K562 (cell line): ENCODE measurements around the gene LANCL3. TPM values are rescaled to one million over a fixed set of nuclear protein-coding genes. Genes with fewer than 3 reads are reported as not detected.

ENCODE experiments used
- ATAC-seq: fragments of 200-7000 bp; cut with Tn5 transposase; 3 replicates; pipeline ENCODE4 v1.9.1; 2020; ENCODE audit warnings: moderate library complexity
- BruUV-seq: library from RNA; stranded (reverse); fragments of 400-500 nt; replicated peaks from 2 replicates; lab custom pipeline; 2021; lab: Mats Ljungman, UMichigan
- CTCF ChIA-PET: fragments of 300-600 bp; formaldehyde crosslinking; extraction: SDS; loops from one replicate; lab custom pipeline; 2021; ENCODE audit warnings: low intra/inter-chr PET ratio; lab: Yijun Ruan, JAX
- POLR2A ChIA-PET: fragments of 300-600, 350-650 bp; sonication (Branson Sonifier 250); formaldehyde crosslinking; extraction: SDS; loops from one replicate; lab custom pipeline; 2021; ENCODE audit warnings: antibody characterized with exemption, inconsistent platforms; lab: Yijun Ruan, JAX
- DNase-seq, 4 experiments: peaks; one replicate each; pipeline versions ENCODE4 v3.0.0 to v3.0.0-alpha.2; 2011 to 2018; ENCODE audit warnings: low spot score in 3 of 4, mixed read lengths in 3 of 4; ENCODE audit errors: extremely low read depth in 1 of 4
- FAIRE-seq: peaks from 2 replicates; lab custom pipeline; 2011; peaks lifted over from hg19 to GRCh38; lab: Jason Lieb, UNC
- H2AFZ ChIP-seq: 2 replicates; pipeline ENCODE4 v1.6.0; 2011; ENCODE audit warnings: low read depth, low read length, control low read depth, inconsistent platforms
- H3K27ac ChIP-seq: fragments of 200-600 bp; 3 replicates; pipeline ENCODE4 v1.8.0; 2011; ENCODE audit warnings: low read depth, mild to moderate bottlenecking, control low read depth, inconsistent platforms, low read length, moderate library complexity, mixed read lengths; ENCODE audit errors: extremely low read depth
- H3K27me3 ChIP-seq, 2 experiments: fragments of 300-600 bp in 1 of 2; 2 replicates in 1 of 2; 3 replicates in 1 of 2; pipeline versions ENCODE4 v1.6.0 to v1.8.0; 2011; ENCODE audit warnings: inconsistent platforms in 2 of 2, low read length in 2 of 2, mild to moderate bottlenecking in 1 of 2, mixed read lengths in 1 of 2, moderate library complexity in 1 of 2; ENCODE audit not compliant: control insufficient read depth in 2 of 2, insufficient read depth in 2 of 2
- H3K36me3 ChIP-seq: fragments of 300-600 bp; 3 replicates; pipeline ENCODE4 v1.8.0; 2011; ENCODE audit warnings: mild to moderate bottlenecking, low read length, inconsistent platforms; ENCODE audit not compliant: control insufficient read depth, insufficient read depth
- H3K4me1 ChIP-seq, 2 experiments: fragments of 200-600 bp in 1 of 2; replicated peaks in 1 of 2; 2 replicates in 1 of 2; 3 replicates in 1 of 2; pipeline versions ENCODE4 v1.5.1 to v1.8.0; 2011; ENCODE audit warnings: inconsistent platforms in 2 of 2, low read length in 2 of 2, mild to moderate bottlenecking in 1 of 2, mixed read lengths in 1 of 2, moderate library complexity in 1 of 2; ENCODE audit not compliant: control insufficient read depth in 2 of 2, insufficient read depth in 2 of 2
- H3K4me2 ChIP-seq: 2 replicates; pipeline ENCODE4 v1.6.1; 2011; ENCODE audit warnings: low read length, control low read depth, inconsistent platforms, mixed read lengths; ENCODE audit not compliant: insufficient read depth
- H3K4me3 ChIP-seq: fragments of 200-600 bp; sonication (generic), shearing (Covaris generic); 2 replicates; pipeline ENCODE4 v1.5.1; 2016; ENCODE audit warnings: control low read depth, inconsistent platforms
- H3K79me2 ChIP-seq: fragments of 200-600 bp; 3 replicates; pipeline ENCODE4 v1.8.0; 2011; ENCODE audit warnings: low read length, inconsistent platforms; ENCODE audit not compliant: control insufficient read depth, insufficient read depth
- H3K9ac ChIP-seq, 2 experiments: 2 replicates each; pipeline versions ENCODE4 v1.6.0 to v1.6.1; 2011; ENCODE audit warnings: low read depth in 2 of 2, low read length in 2 of 2, control low read depth in 1 of 2, inconsistent platforms in 1 of 2, mild to moderate bottlenecking in 1 of 2, mixed read lengths in 1 of 2; ENCODE audit not compliant: insufficient read depth in 1 of 2
- H3K9me1 ChIP-seq: one replicate; pipeline ENCODE4 v1.6.0; 2011; ENCODE audit warnings: inconsistent platforms, mild to moderate bottlenecking, low read length, moderate library complexity; ENCODE audit not compliant: control insufficient read depth, insufficient read depth
- H3K9me3 ChIP-seq: replicated peaks from 2 replicates; pipeline ENCODE4 v1.5.1; 2011; ENCODE audit warnings: low read depth, low read length, inconsistent platforms; ENCODE audit not compliant: control insufficient read depth, insufficient read depth
- H4K20me1 ChIP-seq: replicated peaks from 2 replicates; pipeline ENCODE4 v1.6.1; 2011; ENCODE audit warnings: low read length, inconsistent platforms, mixed read lengths; ENCODE audit not compliant: control insufficient read depth, insufficient read depth
- CBFB ChIP-seq: sonication (generic); formaldehyde crosslinking; IDR thresholded peaks from 2 replicates; pipeline ENCODE4 v1.4.0; 2020; ENCODE audit warnings: mild to moderate bottlenecking, missing genetic modification reagents
- CCAR2 ChIP-seq: fragments of 200-400 bp; formaldehyde crosslinking; IDR thresholded peaks from 2 replicates; pipeline ENCODE4 v1.6.1; 2017; ENCODE audit warnings: mild to moderate bottlenecking, low read depth, low read length
- CHAMP1 ChIP-seq: fragments of 450-650 bp; IDR thresholded peaks from 2 replicates; pipeline ENCODE4 v1.6.1; 2016; ENCODE audit warnings: mild to moderate bottlenecking
- ETS2 ChIP-seq: IDR thresholded peaks from 2 replicates; pipeline ENCODE4 v1.6.1; 2016; ENCODE audit warnings: borderline replicate concordance, missing genetic modification characterization, mild to moderate bottlenecking, moderate library complexity, missing compliant biosample characterization; ENCODE audit not compliant: poor library complexity, severe bottlenecking
- HMGXB4 ChIP-seq: sonication (generic); formaldehyde crosslinking; IDR thresholded peaks from 2 replicates; pipeline ENCODE4 v1.8.1; 2023; ENCODE audit warnings: mild to moderate bottlenecking, missing genetic modification reagents
- MTA3 ChIP-seq: fragments of 450-650 bp; formaldehyde crosslinking; IDR thresholded peaks from 2 replicates; pipeline ENCODE4 v1.6.1; 2017; ENCODE audit warnings: mild to moderate bottlenecking, borderline replicate concordance
- NCOA6 ChIP-seq: fragments of 450-650 bp; IDR thresholded peaks from 2 replicates; pipeline ENCODE4 v1.6.1; 2017; ENCODE audit warnings: mild to moderate bottlenecking
- NCOR1 ChIP-seq: fragments of 450-650 bp; IDR thresholded peaks from 2 replicates; pipeline ENCODE4 v1.6.1; 2016; ENCODE audit warnings: mild to moderate bottlenecking, moderate library complexity
- NR2C2 ChIP-seq, 2 experiments: fragments of 200-800 bp in 1 of 2; sonication (Bioruptor generic) in 1 of 2; sonication (generic) in 1 of 2; formaldehyde crosslinking in 1 of 2; IDR thresholded peaks; 2 replicates each; pipeline versions ENCODE4 v1.6.1 to v1.8.0; 2016 to 2022; ENCODE audit warnings: mild to moderate bottlenecking in 1 of 2, missing compliant biosample characterization in 1 of 2, missing genetic modification characterization in 1 of 2, missing genetic modification reagents in 1 of 2
- RBM22 ChIP-seq: fragments of 200-400 bp; formaldehyde crosslinking; IDR thresholded peaks from 2 replicates; pipeline ENCODE4 v1.6.1; 2018; ENCODE audit warnings: low read length, low read depth; ENCODE audit not compliant: poor library complexity, severe bottlenecking
- RNF2 ChIP-seq: sonication (generic); IDR thresholded peaks from 2 replicates; pipeline ENCODE4 v1.6.1; 2016
- SLC30A9 ChIP-seq: fragments of 250-450 bp; sonication (Bioruptor Pico); IDR thresholded peaks from 2 replicates; pipeline ENCODE4 v1.8.0; 2022; ENCODE audit warnings: mild to moderate bottlenecking, moderate library complexity
- SMAD4 ChIP-seq: fragments of 250-450 bp; sonication (Bioruptor Pico); conservative IDR thresholded peaks from 2 replicates; pipeline ENCODE4 v1.8.0; 2021; ENCODE audit warnings: inconsistent platforms, mild to moderate bottlenecking, moderate library complexity
- WGBS: fragments of 100-300 bp; shearing (Covaris generic); methylation state at CpG from one replicate; pipeline ENCODE4 v1.1.6; 2016; ENCODE audit warnings: low coverage, mixed read lengths; ENCODE audit not compliant: insufficient coverage; ENCODE audit errors: missing lambda C conversion rate; 5-methylcytosine and 5-hydroxymethylcytosine counted together
- in situ Hi-C: fragments of 300-500 bp; cut with MboI; formaldehyde crosslinking; loops from 4 replicates; pipeline ENCODE4 v1.15.0; 2018; ENCODE audit warnings: inconsistent platforms, mixed read lengths
- intact Hi-C: fragments of 100-400 bp; cut with micrococcal nuclease; formaldehyde crosslinking; loops from 2 replicates; pipeline ENCODE4 v1.14.2; 2022
- polyA plus RNA-seq, 8 experiments: library from polyadenylated mRNA; depleted of rRNA in 4 of 8; stranded (reverse) in 5 of 8; unstranded in 3 of 8; fragments of >200 nt; fragmentation: Nextera tagmentation in 2 of 8; fragmentation: Illumina TruSeq in 1 of 8; extraction: Ambion mirVana in 2 of 8; extraction: Trizol in 1 of 8; gene quantifications; 2 replicates each; pipeline versions ENCODE4 v1.2.1 to v1.2.3, GENCODE V29; 2011 to 2014; ENCODE audit warnings: inconsistent platforms in 1 of 8, missing spikeins in 1 of 8
- total RNA-seq, 7 experiments: library from RNA; depleted of rRNA in 6 of 7; stranded (reverse); fragments of >200 nt in 6 of 7; fragmentation: Illumina TruSeq in 2 of 7; extraction: Trizol in 2 of 7; gene quantifications; 2 replicates each; pipeline versions ENCODE4 v1.2.1 to v1.2.3, GENCODE V29; 2011 to 2021; ENCODE audit warnings: low replicate concordance in 1 of 7

LANCL3 gene
- total and polyA plus RNA-seq, 9 of the 15 experiments (the other 6 are each of a cell fraction or from before 2014, with no cell fraction given) = 0.41 to 1.5 (median 0.58) TPM

- no peak for TF ChIP-seq HMGXB4 (CRISPR knock-in tag)
Measured at GRCh38 chrX:37684973-37685372, 113.5 kb downstream of the LANCL3 start (continued).

- WGBS = 3% methylated on average over 44 of the region's 100 CpGs
- intact Hi-C loops (loop anchor here (5.0 kb wide), 1 partner anchor 113 kb away; the partner anchor contains the start of gene LANCL3), in situ Hi-C loops (no loop called here)
- BruUV-seq = no TSS peak
- POLR2A ChIA-PET = no interaction called here
- CTCF ChIA-PET = no interaction called here
- DNase-seq (peak; percentile 69 to 84 (median 76)), FAIRE-seq (peak; percentile 62), ATAC-seq (peak; percentile 83)
- peak within 1 kb of the TSS; percentile 91 for H2AFZ ChIP-seq
- no peaks in the 10 kb centered on the region for H3K27me3 ChIP-seq
- H3K36me3 ChIP-seq = no peaks in the 10 kb centered on the region; the same call in 2 of the 3 replicates
- peak within 1 kb of the TSS; percentile 90 for H3K27ac ChIP-seq
- no peaks in the 10 kb centered on the region for H3K9me1 ChIP-seq
- H4K20me1 ChIP-seq = no peaks in the 10 kb centered on the region
- peak within 1 kb of the TSS; percentile 54 for H3K4me3 ChIP-seq
- peak within 1 kb of the TSS; percentile 86 for H3K4me2 ChIP-seq
- H3K4me1 ChIP-seq = peaks cover 10 to 20% of the 10 kb centered on the region in 2 experiments; a peak in 4 of 5 replicates
- H3K79me2 ChIP-seq = peaks cover 44% of the 10 kb centered on the region
- peak within 1 kb of the TSS; percentile 80 to 94 for H3K9ac ChIP-seq
- no peaks in the 10 kb centered on the region for H3K9me3 ChIP-seq
- TF ChIP-seq RBM22 = no peak
- TF ChIP-seq CBFB (CRISPR knock-in tag) = no peak
- no peak for TF ChIP-seq NCOA6
- TF ChIP-seq CHAMP1 = 0 out of 2 replicates have a peak, but pooled peaks have one; percentile 31
- TF ChIP-seq RNF2 = peak; percentile 51; the same call in 1 of the 2 replicates
- TF ChIP-seq CCAR2 = no peak
- TF ChIP-seq ETS2 (tag) = no peak
- TF ChIP-seq NCOR1 = no peak
- no peak for TF ChIP-seq SLC30A9 (CRISPR knock-in tag)
- 0 out of 2 replicates have a peak, but pooled peaks have one; percentile 31 for TF ChIP-seq MTA3
- TF ChIP-seq SMAD4 (CRISPR knock-in tag) = peak; percentile 4; the same call in 1 of the 2 replicates
- TF ChIP-seq NR2C2 (CRISPR knock-in tag; IDR thresholded peaks at IDR 0.05) = no peak
- TF ChIP-seq NR2C2 (tag; IDR thresholded peaks at IDR 0.05) = peak; percentile 30
Measured at GRCh38 chrX:37685381-37686359, 114.2 kb downstream of the LANCL3 start, which contains the start of gene XK. XK (plus strand) TSS chrX:37685791; CDS start chrX:37685962, 171 bp downstream.
